Lung (tissue), 12 donors: ENCODE measurements around the gene ITPK1. TPM values are rescaled to one million over a fixed set of nuclear protein-coding genes. Genes with fewer than 3 reads are reported as not detected.

ENCODE experiments used
- ATAC-seq: fragments of 200-7000 bp; cut with Tn5 transposase; one replicate; pipeline ENCODE4 v1.9.1; 2020; ENCODE audit warnings: moderate number of reproducible peaks; ENCODE audit not compliant: insufficient read depth, low FRiP score
- DNase-seq, 3 donors: peaks; one replicate each; pipeline ENCODE4 v3.0.0-alpha.2; 2013 to 2017
- H3K27ac ChIP-seq, 2 donors: one replicate each; pipeline ENCODE4 v1.5.1; 2013; ENCODE audit warnings: mild to moderate bottlenecking in 2 of 2, moderate library complexity in 2 of 2, control low read depth in 1 of 2, inconsistent platforms in 1 of 2, low read depth in 1 of 2, low read length in 1 of 2
- H3K27me3 ChIP-seq, 3 donors: one replicate each; pipeline ENCODE4 v1.5.1; 2013; ENCODE audit warnings: low read length in 2 of 3; ENCODE audit not compliant: control insufficient read depth in 3 of 3, insufficient read depth in 3 of 3
- H3K36me3 ChIP-seq, 4 donors: one replicate each; pipeline ENCODE4 v1.5.1; 2013; ENCODE audit warnings: low read length in 4 of 4, mild to moderate bottlenecking in 1 of 4, moderate library complexity in 1 of 4; ENCODE audit not compliant: control insufficient read depth in 4 of 4, insufficient read depth in 4 of 4
- H3K4me1 ChIP-seq, 5 donors: one replicate each; pipeline ENCODE4 v1.5.1; 2013; ENCODE audit warnings: low read length in 5 of 5, mild to moderate bottlenecking in 2 of 5, moderate library complexity in 1 of 5; ENCODE audit not compliant: control insufficient read depth in 5 of 5, insufficient read depth in 5 of 5
- H3K4me3 ChIP-seq: one replicate; pipeline ENCODE4 v1.5.1; 2013; ENCODE audit warnings: mild to moderate bottlenecking, control low read depth, moderate library complexity
- H3K9ac ChIP-seq, 2 donors: one replicate each; pipeline ENCODE4 v1.5.1; 2013; ENCODE audit warnings: low read length in 2 of 2, control low read depth in 1 of 2; ENCODE audit not compliant: insufficient read depth in 1 of 2
- H3K9me3 ChIP-seq, 4 donors: one replicate each; pipeline ENCODE4 v1.5.1; 2013; ENCODE audit warnings: low read length in 3 of 4, mild to moderate bottlenecking in 1 of 4, moderate library complexity in 1 of 4; ENCODE audit not compliant: control insufficient read depth in 4 of 4, insufficient read depth in 3 of 4
- WGBS, 2 donors: extraction: QIAGEN DNeasy Blood & Tissue Kit; methylation state at CpG; one replicate each; pipeline ENCODE4 v1.1.7; 2013; 5-methylcytosine and 5-hydroxymethylcytosine counted together
- polyA plus RNA-seq, 2 donors: library from polyadenylated mRNA; stranded (reverse); fragments of 200-250 nt; gene quantifications; one replicate each; pipeline ENCODE4 v1.2.1, GENCODE V29; 2013
- total RNA-seq, 2 donors: library from RNA; depleted of rRNA in 1 of 2; stranded (reverse); fragments of >200 nt in 1 of 2; gene quantifications; one replicate each; pipeline ENCODE4 v1.2.1, GENCODE V29; 2014 to 2021
- TF ChIP-seq, protein P1 (sequence below): IDR thresholded peaks from 2 replicates; pipeline ENCODE4 v1.5.1; 2012; ENCODE audit warnings: mild to moderate bottlenecking; ENCODE audit errors: control extremely low read depth, extremely low read depth
- donor health status: control.
- donor health status: control.
- donor health status: Bipolar disorder and iron deficiency.
- donor health status: healthy.
- donor health status: DM: yes; HTN: yes; CAD: no.

Gene ITPK1
- total and polyA plus RNA-seq, 4 donors = 17.5 to 99.4 (median 45.3) TPM

DNA sequence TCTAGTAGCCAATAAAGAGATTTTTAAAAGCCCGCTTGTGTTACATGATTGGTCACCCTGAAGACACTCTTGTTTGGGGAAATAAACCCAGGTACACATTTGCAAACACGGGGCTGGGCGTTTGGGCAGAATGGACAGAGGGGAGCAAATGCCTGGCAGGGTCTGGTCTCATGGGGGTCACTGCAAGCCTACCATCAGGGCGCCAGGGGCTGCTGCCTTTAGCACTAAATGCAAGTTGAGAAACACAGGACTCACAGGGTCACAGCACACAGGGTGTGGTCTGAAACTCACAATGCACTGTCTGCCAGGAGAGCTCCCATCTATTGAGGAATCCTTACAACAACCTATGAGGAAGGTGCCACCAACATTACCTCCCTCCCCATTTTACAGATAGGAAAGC, 130.2 kb downstream of the ITPK1 start:
- H3K4me3 ChIP-seq = no peak overlapping the region
- peak overlapping the region; percentile 17 to 79 for H3K27ac ChIP-seq
- TF ChIP-seq, protein P1, sequence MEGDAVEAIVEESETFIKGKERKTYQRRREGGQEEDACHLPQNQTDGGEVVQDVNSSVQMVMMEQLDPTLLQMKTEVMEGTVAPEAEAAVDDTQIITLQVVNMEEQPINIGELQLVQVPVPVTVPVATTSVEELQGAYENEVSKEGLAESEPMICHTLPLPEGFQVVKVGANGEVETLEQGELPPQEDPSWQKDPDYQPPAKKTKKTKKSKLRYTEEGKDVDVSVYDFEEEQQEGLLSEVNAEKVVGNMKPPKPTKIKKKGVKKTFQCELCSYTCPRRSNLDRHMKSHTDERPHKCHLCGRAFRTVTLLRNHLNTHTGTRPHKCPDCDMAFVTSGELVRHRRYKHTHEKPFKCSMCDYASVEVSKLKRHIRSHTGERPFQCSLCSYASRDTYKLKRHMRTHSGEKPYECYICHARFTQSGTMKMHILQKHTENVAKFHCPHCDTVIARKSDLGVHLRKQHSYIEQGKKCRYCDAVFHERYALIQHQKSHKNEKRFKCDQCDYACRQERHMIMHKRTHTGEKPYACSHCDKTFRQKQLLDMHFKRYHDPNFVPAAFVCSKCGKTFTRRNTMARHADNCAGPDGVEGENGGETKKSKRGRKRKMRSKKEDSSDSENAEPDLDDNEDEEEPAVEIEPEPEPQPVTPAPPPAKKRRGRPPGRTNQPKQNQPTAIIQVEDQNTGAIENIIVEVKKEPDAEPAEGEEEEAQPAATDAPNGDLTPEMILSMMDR = no peak
- WGBS, 2 donors = 95% methylated on average over 4 of the region's 4 CpGs
- H3K4me1 ChIP-seq = peaks cover 0 to 15% (median 5%) of the 10 kb centered on the region in 5 donors
- DNase-seq (no peak), ATAC-seq (no peak)
- H3K9ac ChIP-seq = no peak overlapping the region
- no peaks in the 10 kb centered on the region for H3K9me3 ChIP-seq
- no peaks in the 10 kb centered on the region for H3K27me3 ChIP-seq
- H3K36me3 ChIP-seq = peaks cover 0 to 2% (median 0%) of the 10 kb centered on the region in 4 donors

DNA sequence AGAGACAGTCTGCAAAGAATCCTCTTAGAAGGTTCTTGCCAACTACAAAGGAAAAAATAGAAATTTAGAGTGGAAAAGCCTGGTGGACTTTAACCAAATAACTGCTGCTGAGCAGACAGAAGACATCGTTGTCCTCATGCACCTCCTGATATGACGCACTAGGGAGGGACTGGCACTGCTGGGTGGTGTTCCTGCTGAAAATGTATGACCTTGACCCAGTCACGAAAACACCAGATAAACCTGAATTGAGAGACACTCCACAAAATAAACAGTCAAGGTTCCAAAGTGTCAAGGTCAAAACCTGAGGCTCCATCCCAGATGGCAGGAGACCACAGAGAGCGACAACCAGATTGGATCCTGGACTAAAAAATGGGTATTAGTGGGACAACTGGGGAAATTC, 130.8 kb downstream of the ITPK1 start:
- ATAC-seq (no peak), DNase-seq (no peak)
- Histone ChIP-seq H3K9me3 (no peaks in the 10 kb centered on the region), H3K4me3 (no peak overlapping the region), H3K9ac (no peak overlapping the region), H3K36me3 (peaks cover 0 to 2% (median 0%) of the 10 kb centered on the region in 4 donors), H3K27ac (peak overlapping the region in 1 of 2 donors; percentile 27), H3K4me1 (peaks cover 0 to 11% (median 4%) of the 10 kb centered on the region in 5 donors), H3K27me3 (no peaks in the 10 kb centered on the region)
- 72 to 88% methylated on average over 4 of the region's 4 CpGs for WGBS, 2 donors
- TF ChIP-seq, protein P1 = no peak

DNA sequence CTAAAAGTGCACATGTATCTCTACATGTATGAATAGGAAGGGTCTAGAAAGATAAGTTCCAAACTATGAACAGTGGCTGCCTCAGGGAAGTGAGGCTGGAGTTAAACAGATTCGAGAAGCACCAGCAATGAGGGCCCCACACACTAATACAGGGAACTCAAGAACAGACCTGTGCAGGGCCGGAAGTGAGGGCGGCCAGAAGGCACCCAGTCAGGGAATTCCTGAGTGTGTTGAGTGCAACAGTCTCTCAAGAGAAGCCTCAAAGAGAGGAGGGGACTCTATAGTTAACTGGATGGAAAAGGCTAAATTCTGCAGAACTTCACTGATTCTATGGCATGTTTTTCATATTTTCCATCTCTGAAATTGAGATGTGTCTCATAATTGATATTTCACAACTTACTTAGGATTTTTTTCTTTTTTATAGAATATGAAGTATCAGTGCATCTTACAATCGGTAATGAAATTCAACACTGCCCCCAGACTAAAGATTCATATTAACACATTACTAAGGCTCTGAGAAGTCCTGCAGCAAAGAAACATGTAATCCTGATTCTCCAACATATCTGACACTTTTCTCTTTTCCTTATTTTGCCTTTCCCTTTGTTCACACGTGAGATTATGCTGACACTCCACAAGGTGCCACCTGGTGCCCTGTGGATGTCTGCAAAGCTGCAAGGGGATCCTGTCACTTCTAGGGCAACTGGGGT, 131.5 kb downstream of the ITPK1 start:
- no peaks in the 10 kb centered on the region for H3K27me3 ChIP-seq
- no peak overlapping the region for H3K4me3 ChIP-seq
- no peak overlapping the region for H3K9ac ChIP-seq
- DNase-seq = no peak
- no peaks in the 10 kb centered on the region for H3K9me3 ChIP-seq
- ATAC-seq = no peak
- no peak overlapping the region for H3K27ac ChIP-seq
- TF ChIP-seq, protein P1 = no peak
- H3K4me1 ChIP-seq = peaks cover 0 to 11% (median 4%) of the 10 kb centered on the region in 5 donors
- H3K36me3 ChIP-seq = peaks cover 0 to under 1% (median 0%) of the 10 kb centered on the region in 4 donors
- WGBS, 2 donors = 78 to 88% methylated on average over 5 of the region's 5 CpGs
